NCI-H2227 (cell line): ENCODE results near the gene LSAMP.

Source experiments
- DNase-seq: peaks from one replicate; lab custom pipeline; 2025; ENCODE audit not compliant: unreplicated experiment; lab: John Stamatoyannopoulos, UW

Gene LSAMP

DNA sequence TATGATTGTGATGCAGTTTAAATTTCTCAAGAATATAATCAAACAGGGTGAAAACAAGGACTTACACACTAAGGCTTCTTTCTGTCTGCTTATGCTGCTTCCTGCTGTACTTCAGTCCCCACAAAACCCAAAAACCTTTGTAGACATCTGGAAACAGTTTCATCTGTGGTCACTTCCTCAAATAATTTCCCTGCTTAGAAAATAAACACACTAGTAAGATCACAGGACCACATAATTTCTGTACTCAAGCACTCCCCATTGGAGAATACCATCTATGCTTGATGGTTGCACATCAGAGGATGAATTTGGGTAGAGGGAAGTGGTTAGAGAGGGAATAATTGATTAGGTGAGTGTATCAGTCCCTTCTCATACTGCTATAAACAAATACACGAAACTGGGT, 266.2 kb downstream of the LSAMP start:
- DNase-seq: no peak

DNA sequence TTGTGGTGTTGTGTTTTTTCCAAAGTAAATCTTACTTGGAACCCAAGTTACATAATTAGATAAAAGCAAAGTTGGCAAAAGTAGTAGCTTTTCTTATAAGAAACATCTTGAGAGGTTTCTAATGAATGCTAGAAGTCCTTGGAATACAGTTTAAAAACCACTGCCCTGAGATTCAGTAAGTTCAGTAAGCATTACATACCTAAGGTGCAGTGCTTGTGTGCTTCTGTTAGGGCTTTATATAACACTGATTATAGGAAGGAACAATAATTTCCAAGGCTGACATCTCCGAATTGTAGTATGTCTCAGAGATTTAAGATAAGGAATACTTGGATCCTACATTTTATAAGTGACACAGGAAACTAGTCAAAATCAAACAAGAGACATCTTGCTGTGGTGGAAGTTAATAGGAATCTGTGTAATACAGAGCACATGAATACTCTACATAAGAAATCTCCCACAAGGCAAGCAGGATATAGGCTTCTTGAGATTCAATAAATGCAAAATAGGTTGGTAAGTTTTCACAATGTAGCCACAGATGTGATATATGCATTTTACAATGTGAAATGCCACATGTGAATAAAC, 268.2 kb downstream of the LSAMP start:
- no peak for DNase-seq

DNA sequence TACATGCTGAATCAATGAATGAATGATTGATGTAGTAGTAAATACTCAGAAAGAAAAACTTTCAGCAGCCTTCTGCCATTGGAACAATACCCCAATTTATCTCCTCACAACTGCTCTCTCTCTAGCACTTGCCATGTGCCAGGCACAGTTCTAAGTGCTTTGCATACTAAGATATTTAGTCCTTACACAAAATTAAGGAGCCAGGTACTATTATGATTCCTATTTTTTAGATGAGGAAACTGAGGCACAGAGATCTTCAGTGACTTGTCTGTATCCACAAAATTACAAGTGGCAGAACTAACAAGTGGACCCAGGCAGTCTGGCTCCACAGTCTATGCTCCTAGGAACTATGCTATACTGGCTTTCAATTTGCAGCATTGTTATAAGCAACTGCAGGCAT, 279.2 kb downstream of the LSAMP start:
- no peak for DNase-seq

DNA sequence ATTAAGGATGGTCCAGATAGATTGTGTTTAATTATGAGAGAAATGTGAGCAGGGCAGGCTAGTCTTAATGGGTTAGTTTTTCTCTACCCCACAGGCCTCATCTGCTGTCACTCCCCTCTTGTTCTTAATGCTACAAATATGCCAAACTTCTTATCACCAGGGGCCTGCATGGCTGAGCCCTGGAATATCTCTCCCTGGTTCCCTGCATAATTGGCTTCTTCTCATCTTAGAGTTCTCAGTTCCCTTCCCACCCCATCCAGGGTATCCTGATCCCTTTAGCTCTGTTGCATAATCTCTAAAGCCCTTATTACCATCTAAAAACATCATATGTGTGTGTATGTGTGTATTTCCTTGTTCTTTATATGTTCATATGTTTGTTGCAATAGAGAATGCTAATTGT, 279.6 kb downstream of the LSAMP start:
- DNase-seq: no peak

DNA sequence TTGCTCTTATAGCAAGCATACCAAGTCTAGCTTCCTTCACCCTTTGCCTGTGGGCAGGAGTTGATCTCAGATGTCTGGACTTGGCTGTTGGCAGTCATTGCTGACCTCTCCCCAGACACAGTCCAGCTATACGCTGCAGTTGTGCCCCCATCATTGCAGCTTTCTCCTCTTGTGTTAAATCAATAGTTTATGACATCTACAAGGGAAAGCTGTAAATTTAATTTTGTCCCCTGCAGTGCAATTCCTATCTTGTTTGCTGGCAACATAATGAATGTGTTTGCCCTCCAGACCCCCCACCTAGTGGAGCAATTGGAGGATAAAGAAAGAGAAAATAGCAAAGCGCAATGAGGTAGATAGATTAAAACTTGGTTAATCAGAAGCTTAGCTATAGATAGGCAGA, 280.2 kb downstream of the LSAMP start:
- DNase-seq: peak; percentile 29

DNA sequence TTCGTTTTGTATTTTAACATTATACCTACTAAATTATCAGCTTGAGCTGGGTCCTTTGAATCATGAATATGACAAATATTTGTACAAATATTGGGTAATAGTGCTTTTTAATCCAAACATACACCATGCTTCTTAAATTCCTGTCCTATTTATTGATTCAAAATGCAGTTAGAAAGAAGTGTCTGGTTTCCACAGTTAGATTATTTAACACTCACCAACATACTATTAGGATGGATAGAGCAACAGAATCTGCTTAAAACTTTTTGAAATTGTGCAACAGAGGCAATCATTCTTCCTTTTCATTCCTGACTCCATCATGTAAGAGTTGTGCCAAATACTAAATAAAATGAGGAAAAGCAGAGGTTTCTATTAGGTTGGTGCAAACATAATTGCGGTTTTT, 281.2 kb downstream of the LSAMP start:
- no peak for DNase-seq

DNA sequence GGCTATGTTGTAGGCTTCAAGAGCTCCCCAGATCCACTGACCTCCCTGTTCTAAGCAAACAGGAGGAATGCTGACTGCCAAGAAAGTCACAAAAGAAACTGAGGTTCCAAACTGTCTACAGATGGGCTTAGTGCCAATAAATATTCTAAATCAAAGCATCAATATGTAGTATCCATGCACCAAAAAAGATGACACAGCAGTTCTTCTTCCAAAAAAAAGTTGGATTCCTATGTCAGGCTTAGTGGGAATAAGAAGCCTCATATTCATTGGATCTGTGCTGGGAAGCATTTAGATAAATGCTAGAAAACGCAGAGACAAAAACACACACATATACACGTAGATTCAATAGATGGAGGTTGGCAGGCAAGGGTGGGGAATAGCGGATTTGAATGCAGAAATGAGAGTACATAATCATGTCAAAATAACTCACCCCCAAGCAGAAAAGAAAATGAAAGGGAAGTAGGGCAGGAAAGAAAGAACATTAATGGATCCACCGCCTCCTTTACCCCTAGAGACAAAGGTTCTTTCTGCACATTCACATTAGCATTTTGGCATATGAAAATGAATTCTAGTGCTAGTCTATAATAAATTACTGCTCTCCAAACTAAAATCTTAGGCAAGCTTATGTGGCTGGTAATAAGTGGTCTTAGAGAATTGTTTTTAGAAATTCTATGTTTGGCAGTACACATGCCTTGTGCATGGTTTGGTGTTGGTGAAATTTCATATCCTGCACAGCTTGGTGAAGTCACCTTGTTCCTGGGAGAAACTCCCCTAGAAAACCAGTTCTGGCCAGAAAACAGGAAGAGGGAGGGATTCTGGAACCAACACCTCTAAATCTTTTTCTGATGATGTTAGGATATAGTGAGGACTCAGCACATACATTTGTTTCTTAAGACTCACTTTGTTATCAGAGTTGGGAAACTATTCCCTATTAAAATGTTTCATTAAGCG, 283.4 kb downstream of the LSAMP start:
- DNase-seq: no peak

DNA sequence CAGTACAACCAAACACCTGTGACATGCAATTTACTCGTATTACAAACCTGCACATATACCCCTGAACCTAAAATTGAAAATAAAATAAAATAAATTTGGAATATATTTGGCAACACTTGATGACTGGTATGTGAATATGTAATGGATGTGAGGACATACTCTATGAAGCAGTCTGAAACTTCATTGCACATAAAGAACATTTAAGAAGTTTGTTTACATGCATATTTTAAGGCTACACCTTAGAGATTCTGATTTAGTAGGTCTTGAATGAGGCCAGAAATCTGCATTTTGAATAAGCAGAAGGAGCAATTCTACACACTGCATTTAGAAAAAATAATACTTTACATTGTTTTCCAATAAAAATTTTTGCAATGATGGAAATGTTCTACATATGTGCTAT, 284.7 kb downstream of the LSAMP start:
- no peak for DNase-seq

DNA sequence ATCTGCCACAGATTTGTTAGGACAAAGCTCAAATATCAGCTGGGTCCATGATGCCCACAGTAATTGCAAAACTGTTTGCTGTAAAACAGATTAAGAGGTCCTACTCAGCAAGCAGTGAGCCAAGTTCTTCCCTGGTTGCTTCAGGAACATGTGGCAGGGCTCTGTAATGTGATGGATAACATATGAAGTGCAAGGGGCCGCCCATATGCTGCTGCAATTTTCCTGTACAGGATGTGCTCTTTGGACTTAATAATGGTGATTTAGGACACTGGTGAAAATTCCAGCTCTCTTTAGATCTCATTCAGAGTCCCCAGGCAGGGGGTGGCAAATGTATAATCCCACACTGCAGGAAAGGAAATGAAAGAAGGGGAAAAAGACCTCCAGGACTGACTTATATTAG, 289.4 kb downstream of the LSAMP start:
- DNase-seq: peak; percentile 78

DNA sequence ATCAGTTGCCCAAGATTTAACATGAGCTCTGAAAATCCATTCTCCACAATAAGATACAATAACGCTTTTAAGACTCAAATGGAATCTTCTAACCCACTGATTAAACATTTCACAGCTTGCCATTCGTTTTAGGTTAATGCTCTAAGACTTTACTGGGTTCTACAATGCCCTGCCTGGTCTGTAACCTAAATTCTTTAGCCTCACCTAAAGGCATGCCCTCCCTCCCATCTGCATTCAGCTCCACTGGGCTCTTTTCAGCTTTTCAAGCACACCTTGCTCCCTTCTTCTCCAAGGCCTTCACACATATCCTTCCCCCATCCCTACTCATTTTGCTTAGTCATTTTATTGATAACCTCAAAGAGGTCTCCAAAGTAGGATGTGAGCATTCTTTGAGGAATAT, 290.9 kb downstream of the LSAMP start:
- DNase-seq: no peak

DNA sequence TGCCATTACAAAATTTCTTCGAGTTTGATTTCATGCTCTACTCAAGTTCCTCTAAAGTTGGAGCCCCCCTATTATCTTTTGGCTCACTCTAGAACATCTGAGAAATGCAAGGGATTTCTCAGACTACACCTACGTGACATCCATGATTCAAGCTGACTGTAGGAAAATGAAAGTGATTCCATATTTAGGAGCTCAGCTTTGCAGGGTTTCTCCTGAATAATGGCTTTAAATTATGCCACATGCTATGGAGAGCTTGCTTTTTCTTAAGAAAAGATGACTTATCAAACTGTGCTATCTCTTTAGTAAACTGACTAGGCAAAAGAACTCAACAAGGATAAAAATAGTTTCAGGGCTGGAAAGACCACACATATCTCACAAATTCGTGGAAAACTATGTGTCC, 292.1 kb downstream of the LSAMP start:
- DNase-seq: no peak

DNA sequence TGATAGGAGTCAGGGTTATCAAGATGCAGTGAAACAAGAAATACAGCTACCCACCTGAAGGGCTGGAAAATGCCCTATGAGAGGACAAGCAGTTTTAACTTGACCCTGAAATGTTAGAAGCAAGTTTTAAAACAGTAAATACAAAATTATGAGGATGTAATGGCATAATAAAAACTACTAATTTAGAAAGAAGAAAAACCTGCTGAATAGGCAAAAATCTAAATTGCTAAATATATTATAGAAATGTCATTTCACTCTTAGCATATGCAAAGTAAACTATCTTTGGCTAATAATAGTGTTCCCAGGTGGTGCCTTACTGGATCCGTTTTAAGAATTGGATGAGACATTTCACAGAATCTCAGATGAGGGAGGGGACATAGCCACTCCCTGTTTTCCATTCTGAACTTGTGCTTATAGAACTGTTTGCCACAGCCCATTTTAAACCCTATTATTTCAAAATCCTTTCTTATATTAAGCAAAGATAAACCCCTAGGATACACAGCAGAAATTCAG, 294.6 kb downstream of the LSAMP start:
- DNase-seq: no peak

DNA sequence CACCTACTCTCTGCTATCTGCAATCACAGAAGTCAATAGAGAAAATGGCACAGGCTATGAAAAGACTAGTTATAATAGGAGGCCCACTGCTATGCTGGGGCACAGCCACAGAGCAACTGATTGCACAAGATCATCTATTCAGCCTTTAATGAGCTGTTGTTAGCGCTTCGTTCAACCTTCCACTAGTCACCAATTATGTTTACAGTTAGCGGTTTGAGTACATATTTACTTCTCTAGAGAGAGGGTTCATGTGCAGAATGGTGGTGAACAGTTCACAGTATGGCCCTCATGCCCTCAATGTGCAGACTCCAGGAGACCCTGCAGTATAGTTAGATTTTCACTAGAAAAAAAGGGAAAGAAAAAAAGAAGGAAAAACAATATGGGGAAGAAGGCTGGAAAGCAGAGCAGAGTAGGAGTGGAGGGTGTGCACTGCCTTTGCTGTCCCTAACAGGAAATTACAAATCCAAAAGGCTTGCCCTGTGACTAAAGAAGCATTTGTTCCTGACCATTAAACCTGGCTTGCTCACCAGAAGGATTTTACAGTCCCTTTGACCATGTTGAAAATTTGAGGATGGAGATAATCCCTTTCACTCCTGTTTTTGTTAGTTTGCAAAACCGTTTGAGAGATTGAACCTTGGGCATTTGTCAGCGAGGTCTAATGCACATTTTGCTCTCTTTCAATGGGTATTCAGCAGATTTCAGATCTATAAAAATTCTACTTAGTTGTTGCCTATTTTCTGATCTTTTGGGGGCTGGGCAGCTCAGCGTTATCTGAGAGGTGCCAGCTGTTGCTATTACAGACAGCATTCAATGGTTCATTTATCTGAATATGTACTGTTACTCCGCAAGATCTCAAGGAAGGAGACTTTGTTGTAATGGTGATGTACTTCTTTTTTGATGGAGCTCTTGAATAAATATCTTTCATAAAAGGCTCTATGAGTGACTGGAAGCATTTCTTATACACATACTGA, 296.1 kb downstream of the LSAMP start:
- DNase-seq: peak; percentile 36

DNA sequence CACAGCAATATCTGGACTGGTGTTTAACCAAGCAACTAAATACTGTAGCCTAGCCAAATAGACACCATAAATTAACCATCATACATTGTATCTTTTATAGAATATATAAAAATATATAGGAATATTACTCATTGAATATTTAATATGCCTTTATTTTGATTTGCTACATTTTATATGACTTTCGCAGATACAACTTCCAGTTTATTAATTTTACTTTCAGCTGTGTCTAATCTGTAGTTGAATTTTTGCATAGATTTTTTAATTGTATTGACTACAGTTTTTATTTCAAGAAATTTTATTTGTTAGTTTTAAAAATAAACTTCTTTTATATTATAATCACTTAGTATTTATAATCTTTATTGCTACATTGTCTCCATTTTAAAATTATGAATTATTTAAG, 299.7 kb downstream of the LSAMP start:
- no peak for DNase-seq

DNA sequence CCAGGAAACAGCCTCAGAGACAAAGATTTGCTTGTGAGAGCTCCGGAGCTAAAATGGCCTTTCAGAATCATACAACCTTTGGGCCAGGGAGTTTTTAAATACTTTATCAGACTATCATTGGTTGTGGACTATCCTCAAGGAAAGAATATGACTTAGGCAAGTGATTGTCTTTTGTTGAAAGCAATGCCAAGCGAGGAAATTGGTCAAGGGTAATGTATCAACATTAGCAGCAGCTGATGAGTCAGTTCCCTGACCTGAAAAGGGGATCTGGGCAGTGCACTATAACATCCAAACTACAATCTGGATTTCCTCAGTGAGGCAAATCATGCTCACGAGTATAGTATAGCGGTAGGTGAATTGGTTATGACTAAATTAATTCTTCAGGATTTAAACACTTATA, 303.6 kb downstream of the LSAMP start:
- DNase-seq: no peak

DNA sequence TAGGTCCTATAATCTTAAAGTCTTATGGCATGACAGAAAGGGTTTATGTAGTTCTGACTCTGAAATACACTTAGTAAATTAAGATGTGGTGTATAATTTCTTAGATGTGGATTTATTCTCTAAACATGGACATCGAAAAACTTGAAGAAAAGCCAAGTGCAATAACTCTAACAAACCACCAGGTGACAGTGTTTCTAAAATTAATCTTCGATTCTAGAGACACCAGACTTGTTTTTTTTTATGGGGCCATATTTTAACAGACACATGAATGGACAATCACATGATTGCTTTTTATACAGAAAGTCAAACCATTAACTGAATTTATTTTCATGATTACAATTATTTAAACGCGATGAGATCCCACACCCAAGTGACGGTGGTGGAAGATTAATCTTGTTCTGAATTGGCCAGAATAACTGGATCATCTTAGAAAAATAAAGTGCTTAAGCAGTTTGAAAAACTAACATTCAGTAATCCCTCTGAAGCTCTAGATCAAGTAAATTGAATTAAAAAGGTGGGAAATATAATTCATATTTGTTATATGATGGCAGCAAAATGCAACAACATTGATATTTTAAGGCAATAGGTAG, 305.1 kb downstream of the LSAMP start:
- peak; percentile 56 for DNase-seq

DNA sequence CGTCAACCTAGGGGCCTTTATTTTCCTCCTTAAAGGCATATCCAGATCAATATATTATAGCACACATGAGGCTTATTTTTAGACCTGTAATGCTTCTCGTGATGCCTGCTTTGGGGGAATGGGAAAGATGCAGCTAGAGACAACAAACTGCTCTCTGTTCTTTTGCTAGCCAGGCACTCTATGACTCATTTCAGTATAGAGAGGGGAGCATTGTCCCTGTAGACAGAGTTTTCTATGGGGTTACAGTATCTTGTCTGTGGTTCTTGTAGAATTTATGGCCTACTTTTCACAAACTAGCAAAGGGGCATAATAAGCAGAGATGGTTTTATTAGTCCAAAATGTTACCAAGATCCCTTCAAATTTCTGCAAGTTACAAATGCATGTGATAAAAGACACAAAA, 305.6 kb downstream of the LSAMP start:
- no peak for DNase-seq

DNA sequence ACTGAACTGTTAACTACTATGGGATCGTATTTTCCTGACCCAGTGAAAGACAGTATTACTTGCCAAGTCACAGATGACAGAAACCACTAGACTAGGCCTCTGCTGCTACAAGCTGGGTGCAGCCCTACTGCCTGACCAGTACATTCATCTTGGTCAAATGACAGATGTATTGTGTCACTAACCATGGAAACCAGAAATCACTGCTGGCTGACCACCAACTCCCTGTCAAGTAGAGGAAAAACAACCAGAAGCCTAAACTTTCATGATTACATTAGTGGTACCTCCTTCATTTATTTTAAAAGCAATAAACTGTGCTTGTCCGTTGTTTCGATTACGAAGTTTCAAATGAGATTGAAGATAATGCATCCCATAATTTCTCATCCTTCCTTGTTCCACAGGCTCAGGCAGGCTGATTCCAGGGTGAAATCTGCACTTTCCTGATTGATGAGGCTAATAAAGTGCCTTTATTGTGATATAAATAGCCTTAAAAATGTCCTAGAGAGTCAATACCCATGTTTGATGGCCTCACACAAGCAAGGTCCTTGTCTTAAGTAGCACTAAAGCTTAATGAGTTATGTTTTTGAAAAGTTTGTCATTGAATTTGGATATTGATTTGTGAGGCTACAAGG, 309.7 kb downstream of the LSAMP start:
- DNase-seq: no peak

DNA sequence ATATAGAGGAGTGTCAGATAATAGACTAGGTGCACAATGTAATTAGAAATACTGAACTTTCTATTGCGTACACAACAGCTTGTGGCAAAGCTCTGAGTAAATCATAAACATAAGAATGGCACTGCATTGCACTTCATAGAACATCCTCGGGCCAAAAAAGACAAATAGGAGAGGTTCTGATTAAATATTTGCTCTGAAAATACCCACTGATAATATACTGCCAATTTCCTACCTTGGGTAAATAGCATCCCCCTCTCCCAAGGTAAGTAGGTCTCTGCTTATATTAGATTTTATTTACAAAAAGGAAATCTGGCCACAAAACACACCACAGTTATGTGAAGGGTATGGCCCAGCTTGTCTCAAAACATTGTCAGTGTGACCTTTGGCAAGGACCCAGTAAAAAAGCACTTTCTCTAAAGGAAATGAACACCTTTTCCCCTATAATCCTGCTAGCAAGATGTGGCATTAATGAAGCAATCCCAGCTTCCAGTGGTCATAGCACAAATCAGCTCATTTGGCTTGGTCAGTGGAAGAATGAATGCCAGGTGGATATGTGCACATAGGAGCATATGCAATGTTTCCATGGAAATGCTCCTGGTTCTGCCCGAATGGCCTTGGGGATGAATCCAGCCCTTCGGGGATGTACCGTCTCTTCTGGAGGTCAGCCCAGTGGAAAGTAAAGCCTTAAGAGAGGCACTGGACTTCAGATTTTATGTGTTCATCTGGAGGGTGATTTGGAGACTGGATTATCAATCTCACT, 315.9 kb downstream of the LSAMP start:
- no peak for DNase-seq

DNA sequence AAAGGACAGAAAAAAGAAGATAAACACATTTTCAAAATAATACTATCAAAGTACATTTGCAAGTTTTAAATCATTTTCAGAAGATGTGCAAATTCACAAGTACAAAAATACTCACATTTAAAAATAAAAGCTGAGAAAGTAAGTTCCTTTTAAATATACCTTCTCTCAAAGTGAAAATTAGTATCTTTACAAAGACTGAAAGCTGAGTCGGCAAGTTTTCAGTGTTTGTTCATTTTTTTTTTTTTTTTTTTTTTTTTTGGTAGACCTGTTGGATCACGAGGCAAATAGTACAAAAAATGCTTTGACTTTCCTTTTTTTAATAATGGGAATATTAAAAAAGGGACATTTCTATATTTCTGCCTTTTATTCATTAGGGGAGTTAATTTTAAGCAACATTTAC, 317.8 kb downstream of the LSAMP start:
- no peak for DNase-seq
